Panc1 (cell line): ENCODE measurements around the gene C1orf167. TPM values are rescaled to one million over a fixed set of nuclear protein-coding genes. Genes with fewer than 3 reads are reported as not detected.

Source experiments
- ATAC-seq: fragments of 200-7000 bp; cut with Tn5 transposase; 2 replicates; pipeline ENCODE4 v1.9.1; 2020; ENCODE audit warnings: mild to moderate bottlenecking, moderate library complexity
- BruUV-seq: library from RNA; stranded (reverse); fragments of 400-500 nt; replicated peaks from 2 replicates; lab custom pipeline; 2021; lab: Mats Ljungman, UMichigan
- CTCF ChIA-PET: fragments of 300-600 bp; sonication (Branson Sonifier 250); formaldehyde crosslinking; loops from one replicate; lab custom pipeline; 2022; ENCODE audit warnings: antibody characterized with exemption; lab: Charles Lee
- POLR2A ChIA-PET: fragments of 300-600 bp; sonication (Branson Sonifier 250); formaldehyde crosslinking; loops from one replicate; lab custom pipeline; 2022; ENCODE audit warnings: antibody characterized with exemption; lab: Charles Lee
- DNase-seq: peaks from one replicate; pipeline ENCODE4 v3.0.0-alpha.2; 2010; ENCODE audit warnings: low read depth, low spot score
- H3K27ac ChIP-seq: 2 replicates; pipeline ENCODE4 v1.5.1; 2011; ENCODE audit warnings: mild to moderate bottlenecking, low read length, inconsistent platforms
- H3K27me3 ChIP-seq: fragments of 200-500 bp; sonication (Bioruptor generic); 2 replicates; pipeline ENCODE4 v1.6.0; 2014; ENCODE audit warnings: low read length, inconsistent platforms; ENCODE audit not compliant: control insufficient read depth, insufficient read depth
- H3K36me3 ChIP-seq: fragments of 200-500 bp; sonication (Bioruptor generic); 2 replicates; pipeline ENCODE4 v1.5.1; 2014; ENCODE audit warnings: inconsistent platforms, mild to moderate bottlenecking, low read length, moderate library complexity; ENCODE audit not compliant: control insufficient read depth, insufficient read depth
- H3K4me1 ChIP-seq: 2 replicates; pipeline ENCODE4 v1.5.1; 2011; ENCODE audit warnings: inconsistent platforms, mild to moderate bottlenecking, low read length, moderate library complexity; ENCODE audit not compliant: control insufficient read depth, insufficient read depth
- H3K4me3 ChIP-seq, 2 experiments: 2 replicates each; pipeline ENCODE4 v1.5.1; 2011 to 2012; ENCODE audit warnings: low read depth in 2 of 2, low read length in 2 of 2, mild to moderate bottlenecking in 2 of 2, inconsistent platforms in 1 of 2, moderate library complexity in 1 of 2
- H3K9me3 ChIP-seq: fragments of 200-500 bp; sonication (Bioruptor generic); 2 replicates; pipeline ENCODE4 v1.5.1; 2014; ENCODE audit warnings: low read depth, mild to moderate bottlenecking, inconsistent platforms, low read length, moderate library complexity; ENCODE audit not compliant: control insufficient read depth, insufficient read depth
- POLR2AphosphoS5 ChIP-seq: IDR thresholded peaks from 2 replicates; pipeline ENCODE4 v1.6.1; 2012; ENCODE audit warnings: mild to moderate bottlenecking, low read depth, low read length, moderate library complexity
- SIN3A ChIP-seq: IDR thresholded peaks from 2 replicates; pipeline ENCODE4 v1.6.1; 2012; ENCODE audit warnings: low read depth, mild to moderate bottlenecking, low read length, moderate library complexity, borderline replicate concordance; ENCODE audit not compliant: insufficient read depth
- TCF7L2 ChIP-seq: IDR thresholded peaks from 2 replicates; pipeline ENCODE4 v1.6.1; 2011; ENCODE audit warnings: mild to moderate bottlenecking, low read depth, low read length, inconsistent platforms
- in situ Hi-C: cut with HindIII; loops from 2 replicates; pipeline ENCODE4 v1.10.0; 2016; ENCODE audit warnings: low sequenced_read_pairs, low pct_unique_long_range_greater_than_20kb
- intact Hi-C: fragments of 100-400 bp; cut with micrococcal nuclease; formaldehyde crosslinking; loops from one replicate; pipeline ENCODE4 v1.10.0; 2022; ENCODE audit not compliant: unreplicated experiment
- total RNA-seq: library from RNA; stranded (reverse); gene quantifications from one replicate; pipeline ENCODE4 v1.2.1, GENCODE V29; 2021; ENCODE audit not compliant: unreplicated experiment
- TF ChIP-seq, protein P1 (sequence below): fragments of 450-650 bp; IDR thresholded peaks from 2 replicates; pipeline ENCODE4 v1.5.1; 2017; ENCODE audit warnings: mild to moderate bottlenecking
- TF ChIP-seq, protein P2 (sequence below), 2 experiments: IDR thresholded peaks; 2 replicates each; pipeline ENCODE4 v1.6.1; 2011 to 2012; ENCODE audit warnings: low read depth in 2 of 2, control low read depth in 1 of 2, low read length in 1 of 2, mild to moderate bottlenecking in 1 of 2, moderate library complexity in 1 of 2; ENCODE audit not compliant: insufficient read depth in 1 of 2

C1orf167 gene
- total RNA-seq, 1 experiment from 2014 or later, result not detected

DNA sequence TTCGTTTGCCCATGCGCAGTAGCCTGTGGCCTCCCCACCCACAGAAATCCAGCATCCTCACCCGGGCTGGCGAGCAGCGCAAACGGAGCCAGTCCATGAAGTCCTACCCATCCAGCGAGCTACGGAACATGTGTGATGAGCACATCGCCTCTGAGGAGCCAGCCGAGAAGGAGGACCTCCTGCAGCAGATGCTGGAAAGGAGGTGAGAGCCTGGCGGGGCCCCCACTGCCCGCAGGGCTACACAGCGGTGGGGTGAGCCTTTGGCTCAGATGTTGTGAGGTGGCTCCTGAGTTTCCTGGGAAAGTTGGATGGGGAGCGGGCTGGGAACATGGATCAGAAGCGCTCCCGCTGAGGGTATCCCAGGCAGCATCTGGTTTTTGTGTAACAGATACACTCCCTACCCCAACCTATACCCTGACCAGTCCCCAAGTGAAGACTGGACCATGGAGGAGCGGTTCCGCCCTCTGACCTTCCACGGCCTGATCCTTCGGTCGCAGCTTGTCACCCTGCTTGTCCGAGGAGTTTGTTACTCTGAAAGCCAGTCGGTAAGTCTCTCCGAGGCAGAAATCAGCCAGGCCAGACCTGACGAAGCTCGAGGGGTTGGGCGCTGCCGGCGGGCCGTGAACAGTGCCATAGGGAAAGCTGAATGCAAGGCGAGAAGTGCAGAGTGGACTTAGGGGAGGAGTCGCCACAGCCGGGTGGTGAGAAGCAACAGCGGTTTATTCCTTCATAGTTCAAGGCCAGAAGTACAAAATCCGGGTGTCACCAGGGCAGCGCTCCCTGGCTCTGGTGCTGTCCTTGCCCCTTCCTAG is 75.2 kb downstream of the C1orf167 start:
- no peak for TF ChIP-seq POLR2AphosphoS5
- TF ChIP-seq, protein P1, sequence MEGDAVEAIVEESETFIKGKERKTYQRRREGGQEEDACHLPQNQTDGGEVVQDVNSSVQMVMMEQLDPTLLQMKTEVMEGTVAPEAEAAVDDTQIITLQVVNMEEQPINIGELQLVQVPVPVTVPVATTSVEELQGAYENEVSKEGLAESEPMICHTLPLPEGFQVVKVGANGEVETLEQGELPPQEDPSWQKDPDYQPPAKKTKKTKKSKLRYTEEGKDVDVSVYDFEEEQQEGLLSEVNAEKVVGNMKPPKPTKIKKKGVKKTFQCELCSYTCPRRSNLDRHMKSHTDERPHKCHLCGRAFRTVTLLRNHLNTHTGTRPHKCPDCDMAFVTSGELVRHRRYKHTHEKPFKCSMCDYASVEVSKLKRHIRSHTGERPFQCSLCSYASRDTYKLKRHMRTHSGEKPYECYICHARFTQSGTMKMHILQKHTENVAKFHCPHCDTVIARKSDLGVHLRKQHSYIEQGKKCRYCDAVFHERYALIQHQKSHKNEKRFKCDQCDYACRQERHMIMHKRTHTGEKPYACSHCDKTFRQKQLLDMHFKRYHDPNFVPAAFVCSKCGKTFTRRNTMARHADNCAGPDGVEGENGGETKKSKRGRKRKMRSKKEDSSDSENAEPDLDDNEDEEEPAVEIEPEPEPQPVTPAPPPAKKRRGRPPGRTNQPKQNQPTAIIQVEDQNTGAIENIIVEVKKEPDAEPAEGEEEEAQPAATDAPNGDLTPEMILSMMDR, result no peak
- no peak for TF ChIP-seq SIN3A
- no peak for TF ChIP-seq TCF7L2
- TF ChIP-seq, protein P2, sequence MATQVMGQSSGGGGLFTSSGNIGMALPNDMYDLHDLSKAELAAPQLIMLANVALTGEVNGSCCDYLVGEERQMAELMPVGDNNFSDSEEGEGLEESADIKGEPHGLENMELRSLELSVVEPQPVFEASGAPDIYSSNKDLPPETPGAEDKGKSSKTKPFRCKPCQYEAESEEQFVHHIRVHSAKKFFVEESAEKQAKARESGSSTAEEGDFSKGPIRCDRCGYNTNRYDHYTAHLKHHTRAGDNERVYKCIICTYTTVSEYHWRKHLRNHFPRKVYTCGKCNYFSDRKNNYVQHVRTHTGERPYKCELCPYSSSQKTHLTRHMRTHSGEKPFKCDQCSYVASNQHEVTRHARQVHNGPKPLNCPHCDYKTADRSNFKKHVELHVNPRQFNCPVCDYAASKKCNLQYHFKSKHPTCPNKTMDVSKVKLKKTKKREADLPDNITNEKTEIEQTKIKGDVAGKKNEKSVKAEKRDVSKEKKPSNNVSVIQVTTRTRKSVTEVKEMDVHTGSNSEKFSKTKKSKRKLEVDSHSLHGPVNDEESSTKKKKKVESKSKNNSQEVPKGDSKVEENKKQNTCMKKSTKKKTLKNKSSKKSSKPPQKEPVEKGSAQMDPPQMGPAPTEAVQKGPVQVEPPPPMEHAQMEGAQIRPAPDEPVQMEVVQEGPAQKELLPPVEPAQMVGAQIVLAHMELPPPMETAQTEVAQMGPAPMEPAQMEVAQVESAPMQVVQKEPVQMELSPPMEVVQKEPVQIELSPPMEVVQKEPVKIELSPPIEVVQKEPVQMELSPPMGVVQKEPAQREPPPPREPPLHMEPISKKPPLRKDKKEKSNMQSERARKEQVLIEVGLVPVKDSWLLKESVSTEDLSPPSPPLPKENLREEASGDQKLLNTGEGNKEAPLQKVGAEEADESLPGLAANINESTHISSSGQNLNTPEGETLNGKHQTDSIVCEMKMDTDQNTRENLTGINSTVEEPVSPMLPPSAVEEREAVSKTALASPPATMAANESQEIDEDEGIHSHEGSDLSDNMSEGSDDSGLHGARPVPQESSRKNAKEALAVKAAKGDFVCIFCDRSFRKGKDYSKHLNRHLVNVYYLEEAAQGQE (IDR thresholded peaks at IDR 0.05; ENCODE audit: insufficient read depth in 1 of 2, low read depth in 2 of 2, low read length in 1 of 2), result no peak
- Histone ChIP-seq H3K9me3 (no peaks in the 10 kb centered on the region), H3K27me3 (no peaks in the 10 kb centered on the region), H3K27ac (no peak overlapping the region), H3K4me3 (no peak overlapping the region), H3K4me1 (no peaks in the 10 kb centered on the region), H3K36me3 (peaks cover 14% of the 10 kb centered on the region)
- POLR2A ChIA-PET, result interaction anchor here (1.7 kb wide), 1 partner anchor 71 kb away, joined by 5 read pairs; no protein-coding TSS in a partner anchor
- no TSS peak for BruUV-seq
- no peak for DNase-seq
- ATAC-seq, result no peak
- in situ Hi-C loops (no loop called here), intact Hi-C loops (no loop called here)
- CTCF ChIA-PET, result interaction anchor here (0.5 kb wide), 1 partner anchor 15 kb away, joined by 3 read pairs; no protein-coding TSS in a partner anchor

DNA sequence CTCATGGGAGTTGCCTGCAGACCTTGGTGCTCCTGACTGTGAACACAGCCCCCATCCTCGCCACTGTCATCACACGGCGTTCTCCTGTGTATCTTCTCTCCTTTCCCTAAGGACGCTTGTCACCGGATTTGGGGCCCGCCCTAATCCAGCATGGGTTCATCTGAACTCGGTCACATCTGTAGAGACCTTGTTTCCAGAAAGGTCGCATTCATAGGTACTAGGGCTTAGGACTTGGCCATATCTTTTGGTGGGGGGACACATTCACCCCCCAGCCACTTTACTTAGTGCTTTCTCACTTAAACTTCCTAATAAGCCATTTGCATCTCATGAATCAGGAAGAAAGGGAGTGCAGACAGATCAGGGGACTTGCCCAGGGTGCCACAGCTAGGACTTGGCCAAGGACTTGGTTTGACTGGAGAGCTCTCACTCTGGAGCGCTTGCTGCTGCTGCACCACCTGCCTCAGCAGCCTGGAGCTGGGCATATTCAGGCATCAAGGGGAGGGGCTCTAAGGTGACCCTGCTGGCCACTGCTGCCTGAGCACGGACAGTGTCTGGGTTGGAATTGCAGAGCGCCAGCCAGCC is 75.9 kb downstream of the C1orf167 start:
- Histone ChIP-seq H3K27ac (no peak overlapping the region), H3K27me3 (no peaks in the 10 kb centered on the region), H3K4me1 (no peaks in the 10 kb centered on the region), H3K4me3 (no peak overlapping the region), H3K9me3 (no peaks in the 10 kb centered on the region), H3K36me3 (peaks cover 14% of the 10 kb centered on the region)
- DNase-seq, result no peak
- intact Hi-C loops (loop anchor here (2.0 kb wide), 1 partner anchor 55 kb away; no protein-coding TSS in a partner anchor), in situ Hi-C loops (no loop called here)
- no peak for TF ChIP-seq TCF7L2
- TF ChIP-seq SIN3A, result no peak
- TF ChIP-seq POLR2AphosphoS5, result no peak
- TF ChIP-seq, protein P2 (IDR thresholded peaks at IDR 0.05; ENCODE audit: insufficient read depth in 1 of 2, low read depth in 2 of 2, low read length in 1 of 2), result no peak
- TF ChIP-seq, protein P1, result no peak
- POLR2A ChIA-PET, result interaction anchor here (1.7 kb wide), 1 partner anchor 70 kb away, joined by 5 read pairs; no protein-coding TSS in a partner anchor
- ATAC-seq, result peak; percentile 41
- no TSS peak for BruUV-seq
- CTCF ChIA-PET, result interaction anchor here (0.6 to 1.2 kb wide), 4 partner anchors 12 to 70 kb away, joined by 3 to 6 read pairs (median 5); no protein-coding TSS in a partner anchor
